Prostate gland (tissue), 2 donors: ENCODE data around the gene C2orf68.

Experiments used
- POLR2AphosphoS5 ChIP-seq: sonication (generic); formaldehyde crosslinking; IDR thresholded peaks from one replicate; pipeline ENCODE4 v1.6.1; 2017; ENCODE audit warnings: antibody characterized with exemption
- TF ChIP-seq, protein P1 (sequence below), 4 experiments: fragments of 200-600 bp in 2 of 4; fragments of 450-650 bp in 2 of 4; sonication (generic) in 2 of 4; IDR thresholded peaks; 1 replicate in 3 of 4; 2 replicates in 1 of 4; pipeline ENCODE4 v1.5.1; 2016 to 2019; ENCODE audit warnings: antibody characterized with exemption in 4 of 4, mild to moderate bottlenecking in 2 of 4, moderate library complexity in 2 of 4

DNA sequence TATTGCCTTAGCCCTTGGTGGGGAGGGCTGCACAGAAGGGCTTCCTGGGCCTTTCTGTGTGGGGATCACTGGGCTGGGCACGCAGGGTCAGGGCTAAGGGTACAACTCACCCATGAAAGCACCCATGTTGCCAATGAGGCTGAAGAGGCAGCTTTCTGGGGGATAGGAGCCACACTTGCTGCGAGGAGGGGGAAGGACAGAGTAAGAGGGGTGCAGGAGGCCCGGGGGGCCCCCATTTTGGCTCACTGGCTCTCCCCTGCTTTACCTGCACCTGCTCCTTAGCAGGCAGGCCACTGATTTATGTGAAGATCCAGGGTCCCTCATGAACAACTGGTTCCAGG is 11.7 kb downstream of the C2orf68 start:
- TF ChIP-seq POLR2AphosphoS5: no peak
- TF ChIP-seq, protein P1, sequence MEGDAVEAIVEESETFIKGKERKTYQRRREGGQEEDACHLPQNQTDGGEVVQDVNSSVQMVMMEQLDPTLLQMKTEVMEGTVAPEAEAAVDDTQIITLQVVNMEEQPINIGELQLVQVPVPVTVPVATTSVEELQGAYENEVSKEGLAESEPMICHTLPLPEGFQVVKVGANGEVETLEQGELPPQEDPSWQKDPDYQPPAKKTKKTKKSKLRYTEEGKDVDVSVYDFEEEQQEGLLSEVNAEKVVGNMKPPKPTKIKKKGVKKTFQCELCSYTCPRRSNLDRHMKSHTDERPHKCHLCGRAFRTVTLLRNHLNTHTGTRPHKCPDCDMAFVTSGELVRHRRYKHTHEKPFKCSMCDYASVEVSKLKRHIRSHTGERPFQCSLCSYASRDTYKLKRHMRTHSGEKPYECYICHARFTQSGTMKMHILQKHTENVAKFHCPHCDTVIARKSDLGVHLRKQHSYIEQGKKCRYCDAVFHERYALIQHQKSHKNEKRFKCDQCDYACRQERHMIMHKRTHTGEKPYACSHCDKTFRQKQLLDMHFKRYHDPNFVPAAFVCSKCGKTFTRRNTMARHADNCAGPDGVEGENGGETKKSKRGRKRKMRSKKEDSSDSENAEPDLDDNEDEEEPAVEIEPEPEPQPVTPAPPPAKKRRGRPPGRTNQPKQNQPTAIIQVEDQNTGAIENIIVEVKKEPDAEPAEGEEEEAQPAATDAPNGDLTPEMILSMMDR (IDR thresholded peaks at IDR 0.05): no peak
